Stimulated activated CD8-positive, alpha-beta memory T cell treated with anti-CD3 and anti-CD28 coated beads, Interleukin-7, amount 100 ng/mL, for 48 hours (primary cell): Measurements from ENCODE around the gene GRM4.

Source experiments
- DNase-seq, 2 donors: peaks; one replicate each; pipeline ENCODE4 v3.0.0-alpha.2; 2020; ENCODE audit warnings: low read depth in 1 of 2; ENCODE audit errors: extremely low read depth in 1 of 2

Gene GRM4

GRCh38 chr6:34086558-34086957 is 59.3 kb downstream of the GRM4 start:
- DNase-seq = no peak

- no peak for DNase-seq
Observed at GRCh38 chr6:34085453-34086170, 60.3 kb downstream of the GRM4 start.

GRCh38 chr6:34084591-34085290 is 61.1 kb downstream of the GRM4 start:
- no peak for DNase-seq

- DNase-seq = no peak
Observed at GRCh38 chr6:34082864-34083626, 62.8 kb downstream of the GRM4 start.

- DNase-seq = no peak
Observed at GRCh38 chr6:34082348-34082747, 63.5 kb downstream of the GRM4 start.

GRCh38 chr6:34080357-34080756 is 65.5 kb downstream of the GRM4 start:
- no peak for DNase-seq

GRCh38 chr6:34079899-34080298 is 66.0 kb downstream of the GRM4 start:
- no peak for DNase-seq

- no peak for DNase-seq
Observed at GRCh38 chr6:34075906-34076305, 70.0 kb downstream of the GRM4 start.

- no peak for DNase-seq
Observed at GRCh38 chr6:34074064-34074742, 71.7 kb downstream of the GRM4 start.

GRCh38 chr6:34073540-34073939 is 72.3 kb downstream of the GRM4 start:
- DNase-seq = no peak

- no peak for DNase-seq
Observed at GRCh38 chr6:34072727-34073126, 73.2 kb downstream of the GRM4 start.

- no peak for DNase-seq
Observed at GRCh38 chr6:34071884-34072379, 74.0 kb downstream of the GRM4 start.

- no peak for DNase-seq
Observed at GRCh38 chr6:34071136-34071883, 74.6 kb downstream of the GRM4 start.

GRCh38 chr6:34070315-34071135 is 75.4 kb downstream of the GRM4 start:
- DNase-seq = no peak

GRCh38 chr6:34068462-34069044 is 77.3 kb downstream of the GRM4 start:
- DNase-seq = no peak

GRCh38 chr6:34067814-34068213 is 78.1 kb downstream of the GRM4 start:
- DNase-seq = no peak

- no peak for DNase-seq
Observed at GRCh38 chr6:34066772-34067770, 78.8 kb downstream of the GRM4 start.

- no peak for DNase-seq
Observed at GRCh38 chr6:34066218-34066571, 79.7 kb downstream of the GRM4 start.
